HG02610 (cell line): ENCODE results near the gene STK32C.
"Not testable (repeated sequence)": the region's sequence is repeated elsewhere in the genome, so short reads cannot be mapped to it uniquely, and the experiment has no call there.

Experiments used
- ATAC-seq: cut with Tn5 transposase; IDR thresholded peaks from one replicate; pipeline ENCODE4 v1.9.1; 2021; ENCODE audit warnings: mild to moderate bottlenecking, moderate library complexity; ENCODE audit not compliant: unreplicated experiment

STK32C gene

GRCh38 chr10:132307823-132308586, at the start of gene STK32C:
STK32C (minus strand) TSS chr10:132307950; CDS start chr10:132307833, 117 bp downstream.
- ATAC-seq = peak; percentile 67

- no peak for ATAC-seq
Measured at GRCh38 chr10:132356621-132357195, 49.0 kb upstream of the STK32C start.

GRCh38 chr10:132355754-132356153, 48.0 kb upstream of the STK32C start:
- no peak for ATAC-seq

- no peak for ATAC-seq
Measured at GRCh38 chr10:132355297-132355696, 47.5 kb upstream of the STK32C start.

- no peak for ATAC-seq
Measured at GRCh38 chr10:132354356-132355094, 46.8 kb upstream of the STK32C start.

GRCh38 chr10:132353456-132354355, 46.0 kb upstream of the STK32C start:
- no peak for ATAC-seq

GRCh38 chr10:132352462-132353308, 44.9 kb upstream of the STK32C start:
- not testable (repeated sequence) for ATAC-seq

- no peak for ATAC-seq
Measured at GRCh38 chr10:132351611-132352010, 43.9 kb upstream of the STK32C start.

GRCh38 chr10:132350946-132351345, 43.2 kb upstream of the STK32C start:
- ATAC-seq = no peak

GRCh38 chr10:132350391-132350790, 42.6 kb upstream of the STK32C start:
- no peak for ATAC-seq

- no peak for ATAC-seq
Measured at GRCh38 chr10:132349766-132350165, 42.0 kb upstream of the STK32C start.

- ATAC-seq = no peak
Measured at GRCh38 chr10:132347931-132348267, 40.1 kb upstream of the STK32C start.

- ATAC-seq = no peak
Measured at GRCh38 chr10:132347211-132347930, 39.6 kb upstream of the STK32C start.

GRCh38 chr10:132346806-132347205, 39.1 kb upstream of the STK32C start:
- ATAC-seq = no peak

GRCh38 chr10:132345345-132345744, 37.6 kb upstream of the STK32C start:
- ATAC-seq = no peak

GRCh38 chr10:132344386-132344785, 36.6 kb upstream of the STK32C start:
- ATAC-seq = no peak

- ATAC-seq = no peak
Measured at GRCh38 chr10:132342553-132342952, 34.8 kb upstream of the STK32C start.

GRCh38 chr10:132341781-132342180, 34.0 kb upstream of the STK32C start:
- no peak for ATAC-seq

GRCh38 chr10:132341017-132341416, 33.3 kb upstream of the STK32C start:
- ATAC-seq = no peak
